ENCODE measurements around the gene TRIO.

TRIO gene

GRCh38 chr5:14251733-14252132 lies 108.6 kb downstream of the TRIO start:
- FAIRE-seq: no peak

GRCh38 chr5:14252793-14253192 lies 109.7 kb downstream of the TRIO start:
- no peak for FAIRE-seq

GRCh38 chr5:14254686-14255085 lies 111.5 kb downstream of the TRIO start:
- no peak for FAIRE-seq

- no peak for FAIRE-seq
These were observed 113.0 kb downstream of the TRIO start for GRCh38 chr5:14256026-14256690.

- FAIRE-seq: no peak
These were observed 113.7 kb downstream of the TRIO start for GRCh38 chr5:14256756-14257393.

GRCh38 chr5:14257995-14258403 lies 114.9 kb downstream of the TRIO start:
- no peak for FAIRE-seq

- FAIRE-seq: no peak
These were observed 115.7 kb downstream of the TRIO start for GRCh38 chr5:14258840-14259239.

GRCh38 chr5:14260637-14261036 lies 117.5 kb downstream of the TRIO start:
- FAIRE-seq: no peak

GRCh38 chr5:14261235-14261634 lies 118.1 kb downstream of the TRIO start:
- FAIRE-seq: no peak

- FAIRE-seq: no peak
These were observed 118.9 kb downstream of the TRIO start for GRCh38 chr5:14261856-14262611.

- FAIRE-seq: no peak
These were observed 120.0 kb downstream of the TRIO start for GRCh38 chr5:14263113-14263512.

GRCh38 chr5:14263699-14264098 lies 120.6 kb downstream of the TRIO start:
- no peak for FAIRE-seq

- no peak for FAIRE-seq
These were observed 121.6 kb downstream of the TRIO start for GRCh38 chr5:14264605-14265316.

- FAIRE-seq: peak; percentile 72
These were observed 122.4 kb downstream of the TRIO start for GRCh38 chr5:14265570-14265969.

- no peak for FAIRE-seq
These were observed 123.0 kb downstream of the TRIO start for GRCh38 chr5:14266171-14266570.

- FAIRE-seq: no peak
These were observed 123.5 kb downstream of the TRIO start for GRCh38 chr5:14266686-14267085.

GRCh38 chr5:14267166-14267838 lies 124.2 kb downstream of the TRIO start:
- FAIRE-seq: peak; percentile 3

- FAIRE-seq: no peak
These were observed 125.0 kb downstream of the TRIO start for GRCh38 chr5:14267991-14268708.

GRCh38 chr5:14268738-14269137 lies 125.6 kb downstream of the TRIO start:
- no peak for FAIRE-seq

GRCh38 chr5:14269395-14269794 lies 126.3 kb downstream of the TRIO start:
- FAIRE-seq: no peak

GRCh38 chr5:14270209-14270702 lies 127.1 kb downstream of the TRIO start:
- FAIRE-seq: peak; percentile 89

Data from A204.1 (cell line).